ENCODE results near the gene ADAMTS8. TPM values are rescaled to one million over a fixed set of nuclear protein-coding genes. Genes with fewer than 3 reads are reported as not detected.
A peak's percentile ranks its signal among the peaks of the same experiment; 100 is the strongest.
"Not testable (repeated sequence)": the region's sequence is repeated elsewhere in the genome, so short reads cannot be mapped to it uniquely, and the experiment has no call there.

ADAMTS8 gene
- total RNA-seq, 2 experiments from 2014 or later = not detected

- no peaks in the 10 kb centered on the region for H3K36me3 Mint-ChIP-seq (ENCODE audit: low read depth)
- CTCF ChIA-PET = interaction anchor here (1.8 kb wide), 1 partner anchor 416 kb away, joined by 5 read pairs; no protein-coding TSS in a partner anchor
- intact Hi-C loops (cut with micrococcal nuclease) = no loop called here
- H3K4me3 Mint-ChIP-seq = no peak overlapping the region
- H3K4me1 Mint-ChIP-seq (ENCODE audit: low read depth) = peaks cover 8% of the 10 kb centered on the region
- H3K27me3 Mint-ChIP-seq (ENCODE audit: low read depth) = peaks cover 36% of the 10 kb centered on the region
- no peak for DNase-seq
- no peak overlapping the region for H3K27ac Mint-ChIP-seq
- H3K9me3 Mint-ChIP-seq = no peaks in the 10 kb centered on the region
These were observed 17.4 kb upstream of the ADAMTS8 start for GRCh38 chr11:130445788-130446187.

GRCh38 chr11:130442737-130443136, 14.3 kb upstream of the ADAMTS8 start:
- no peaks in the 10 kb centered on the region for H3K36me3 Mint-ChIP-seq (ENCODE audit: low read depth)
- peaks cover 13% of the 10 kb centered on the region for H3K27me3 Mint-ChIP-seq (ENCODE audit: low read depth)
- H3K4me1 Mint-ChIP-seq (ENCODE audit: low read depth) = peaks cover 9% of the 10 kb centered on the region
- no peak overlapping the region for H3K27ac Mint-ChIP-seq
- CTCF ChIA-PET = interaction anchor here (1.4 to 2.5 kb wide), 4 partner anchors 8 to 419 kb away, joined by 5 to 19 read pairs (median 9); no protein-coding TSS in a partner anchor
- no peak for DNase-seq
- H3K9me3 Mint-ChIP-seq = no peaks in the 10 kb centered on the region
- intact Hi-C loops (cut with micrococcal nuclease) = no loop called here
- no peak overlapping the region for H3K4me3 Mint-ChIP-seq

- no peak overlapping the region for H3K4me3 Mint-ChIP-seq
- intact Hi-C loops (cut with micrococcal nuclease) = no loop called here
- no peaks in the 10 kb centered on the region for H3K9me3 Mint-ChIP-seq
- no peak overlapping the region for H3K27ac Mint-ChIP-seq
- no peak for DNase-seq
- peaks cover 10% of the 10 kb centered on the region for H3K27me3 Mint-ChIP-seq (ENCODE audit: low read depth)
- CTCF ChIA-PET = interaction anchor here (1.1 to 2.5 kb wide), 5 partner anchors 9 to 420 kb away, joined by 3 to 19 read pairs (median 6); no protein-coding TSS in a partner anchor
- peaks cover 9% of the 10 kb centered on the region for H3K4me1 Mint-ChIP-seq (ENCODE audit: low read depth)
- H3K36me3 Mint-ChIP-seq (ENCODE audit: low read depth) = no peaks in the 10 kb centered on the region
These were observed 13.3 kb upstream of the ADAMTS8 start for GRCh38 chr11:130441719-130442118.

- intact Hi-C loops (cut with micrococcal nuclease) = loop anchor here (5.0 to 10.0 kb wide), 2 partner anchors 85 to 192 kb away; no protein-coding TSS in a partner anchor
- H3K27ac Mint-ChIP-seq = no peak overlapping the region
- peaks cover 3% of the 10 kb centered on the region for H3K27me3 Mint-ChIP-seq (ENCODE audit: low read depth)
These were observed 11.5 kb upstream of the ADAMTS8 start for GRCh38 chr11:130439876-130440275.

GRCh38 chr11:130439160-130439519, 10.7 kb upstream of the ADAMTS8 start:
- H3K27ac Mint-ChIP-seq = peak overlapping the region; percentile 37
- H3K9me3 Mint-ChIP-seq = no peaks in the 10 kb centered on the region
- DNase-seq = peak; percentile 42
- CTCF ChIA-PET = interaction anchor here (2.0 kb wide), 1 partner anchor 423 kb away, joined by 5 read pairs; no protein-coding TSS in a partner anchor
- H3K4me1 Mint-ChIP-seq (ENCODE audit: low read depth) = peaks cover 9% of the 10 kb centered on the region
- intact Hi-C loops (cut with micrococcal nuclease) = loop anchor here (5.0 to 10.0 kb wide), 2 partner anchors 86 to 193 kb away; no protein-coding TSS in a partner anchor
- peaks cover 3% of the 10 kb centered on the region for H3K27me3 Mint-ChIP-seq (ENCODE audit: low read depth)
- no peaks in the 10 kb centered on the region for H3K36me3 Mint-ChIP-seq (ENCODE audit: low read depth)
- no peak overlapping the region for H3K4me3 Mint-ChIP-seq

More at GRCh38 chr11:130439876-130440275, 11.5 kb upstream of the ADAMTS8 start:
- Mint-ChIP-seq H3K4me3 (no peak overlapping the region), H3K36me3 (ENCODE audit: low read depth) (no peaks in the 10 kb centered on the region), H3K9me3 (no peaks in the 10 kb centered on the region), H3K4me1 (ENCODE audit: low read depth) (peaks cover 9% of the 10 kb centered on the region)
- CTCF ChIA-PET = interaction anchor here (1.0 to 2.0 kb wide), 2 partner anchors 70 to 423 kb away, joined by 4 to 5 read pairs; no protein-coding TSS in a partner anchor
- no peak for DNase-seq

GRCh38 chr11:130438401-130439159, 10.2 kb upstream of the ADAMTS8 start:
- H3K36me3 Mint-ChIP-seq (ENCODE audit: low read depth); H3K27me3 Mint-ChIP-seq (ENCODE audit: low read depth); H3K4me3 Mint-ChIP-seq; DNase-seq; H3K9me3 Mint-ChIP-seq; H3K4me1 Mint-ChIP-seq (ENCODE audit: low read depth): not testable (repeated sequence)
- intact Hi-C loops (cut with micrococcal nuclease) = loop anchor here (5.0 to 10.0 kb wide), 2 partner anchors 86 to 194 kb away; no protein-coding TSS in a partner anchor
- H3K27ac Mint-ChIP-seq = peak overlapping the region; percentile 37
- CTCF ChIA-PET = interaction anchor here (2.0 to 2.7 kb wide), 2 partner anchors 424 kb away, joined by 5 to 16 read pairs; no protein-coding TSS in a partner anchor

GRCh38 chr11:130437848-130438247, 9.4 kb upstream of the ADAMTS8 start:
- H3K36me3 Mint-ChIP-seq (ENCODE audit: low read depth) = no peaks in the 10 kb centered on the region
- H3K27ac Mint-ChIP-seq = no peak overlapping the region
- H3K27me3 Mint-ChIP-seq (ENCODE audit: low read depth) = peaks cover 3% of the 10 kb centered on the region
- CTCF ChIA-PET = interaction anchor here (2.7 kb wide), 1 partner anchor 425 kb away, joined by 16 read pairs; no protein-coding TSS in a partner anchor
- DNase-seq = no peak
- H3K9me3 Mint-ChIP-seq = no peaks in the 10 kb centered on the region
- H3K4me1 Mint-ChIP-seq (ENCODE audit: low read depth) = peaks cover 9% of the 10 kb centered on the region
- no peak overlapping the region for H3K4me3 Mint-ChIP-seq
- intact Hi-C loops (cut with micrococcal nuclease) = loop anchor here (5.0 to 10.0 kb wide), 2 partner anchors 87 to 194 kb away; no protein-coding TSS in a partner anchor

- Mint-ChIP-seq H3K27ac (no peak overlapping the region), H3K4me3 (no peak overlapping the region), H3K27me3 (ENCODE audit: low read depth) (no peaks in the 10 kb centered on the region), H3K9me3 (no peaks in the 10 kb centered on the region), H3K4me1 (ENCODE audit: low read depth) (peaks cover 9% of the 10 kb centered on the region), H3K36me3 (ENCODE audit: low read depth) (no peaks in the 10 kb centered on the region)
- no peak for DNase-seq
- intact Hi-C loops (cut with micrococcal nuclease) = loop anchor here (5.0 to 10.0 kb wide), 2 partner anchors 89 to 196 kb away; no protein-coding TSS in a partner anchor
- CTCF ChIA-PET = interaction anchor here (2.7 kb wide), 1 partner anchor 426 kb away, joined by 16 read pairs; no protein-coding TSS in a partner anchor
These were observed 7.8 kb upstream of the ADAMTS8 start for GRCh38 chr11:130436171-130436570.

GRCh38 chr11:130435671-130436070, 7.3 kb upstream of the ADAMTS8 start:
- peaks cover under 1% of the 10 kb centered on the region for H3K27me3 Mint-ChIP-seq (ENCODE audit: low read depth)
- peaks cover 9% of the 10 kb centered on the region for H3K4me1 Mint-ChIP-seq (ENCODE audit: low read depth)
- no peak overlapping the region for H3K27ac Mint-ChIP-seq
- H3K36me3 Mint-ChIP-seq (ENCODE audit: low read depth) = no peaks in the 10 kb centered on the region
- intact Hi-C loops (cut with micrococcal nuclease) = loop anchor here (1.0 to 10.0 kb wide), 4 partner anchors 89 to 392 kb away; no protein-coding TSS in a partner anchor
- CTCF ChIA-PET = interaction anchor here (0.9 to 7.3 kb wide), 8 partner anchors 9 to 459 kb away, joined by 3 to 216 read pairs (median 6); no protein-coding TSS in a partner anchor
- DNase-seq = no peak
- no peak overlapping the region for H3K4me3 Mint-ChIP-seq
- H3K9me3 Mint-ChIP-seq = no peaks in the 10 kb centered on the region

- DNase-seq = peak; percentile 79
- H3K4me3 Mint-ChIP-seq = no peak overlapping the region
- H3K9me3 Mint-ChIP-seq = no peaks in the 10 kb centered on the region
- CTCF ChIA-PET = interaction anchor here (0.6 to 7.3 kb wide), 18 partner anchors 8 to 467 kb away, joined by 3 to 216 read pairs (median 4); no protein-coding TSS in a partner anchor
- peaks cover 11% of the 10 kb centered on the region for H3K27me3 Mint-ChIP-seq (ENCODE audit: low read depth)
- no peak overlapping the region for H3K27ac Mint-ChIP-seq
- H3K36me3 Mint-ChIP-seq (ENCODE audit: low read depth) = no peaks in the 10 kb centered on the region
- peaks cover 9% of the 10 kb centered on the region for H3K4me1 Mint-ChIP-seq (ENCODE audit: low read depth)
- intact Hi-C loops (cut with micrococcal nuclease) = loop anchor here (1.0 to 10.0 kb wide), 6 partner anchors 90 to 460 kb away; no protein-coding TSS in a partner anchor
These were observed 6.3 kb upstream of the ADAMTS8 start for GRCh38 chr11:130434521-130435223.

GRCh38 chr11:130433357-130433756, 4.9 kb upstream of the ADAMTS8 start:
- intact Hi-C loops (cut with micrococcal nuclease) = loop anchor here (10.0 kb wide), 1 partner anchor 91 kb away; no protein-coding TSS in a partner anchor
- Mint-ChIP-seq H3K36me3 (ENCODE audit: low read depth) (no peaks in the 10 kb centered on the region), H3K27me3 (ENCODE audit: low read depth) (peaks cover 23% of the 10 kb centered on the region), H3K9me3 (no peaks in the 10 kb centered on the region), H3K4me3 (no peak overlapping the region), H3K4me1 (ENCODE audit: low read depth) (peaks cover 6% of the 10 kb centered on the region), H3K27ac (no peak overlapping the region)
- DNase-seq = no peak
- CTCF ChIA-PET = interaction anchor here (0.7 to 7.3 kb wide), 11 partner anchors 9 to 461 kb away, joined by 3 to 216 read pairs (median 4); no protein-coding TSS in a partner anchor
